WTC11 (cell line): ENCODE measurements around the gene FHOD1. TPM values are rescaled to one million over a fixed set of nuclear protein-coding genes. Genes with fewer than 3 reads are reported as not detected.

ENCODE experiments used
- AR ChIP-seq: fragments of 250-450 bp; sonication (Bioruptor Pico); IDR thresholded peaks from 2 replicates; pipeline ENCODE4 v1.9.0; 2021; ENCODE audit warnings: mild to moderate bottlenecking
- ARID4B ChIP-seq: sonication (generic); formaldehyde crosslinking; IDR thresholded peaks from 2 replicates; pipeline ENCODE4 v1.8.0; 2023; ENCODE audit warnings: missing genetic modification reagents, mild to moderate bottlenecking, borderline replicate concordance
- ATF6 ChIP-seq: sonication (generic); formaldehyde crosslinking; IDR thresholded peaks from 2 replicates; pipeline ENCODE4 v1.8.1; 2023; ENCODE audit warnings: mild to moderate bottlenecking, missing genetic modification reagents
- CREB1 ChIP-seq: sonication (generic); formaldehyde crosslinking; IDR thresholded peaks from 2 replicates; pipeline ENCODE4 v1.8.0; 2023; ENCODE audit warnings: mild to moderate bottlenecking, missing genetic modification reagents
- CREM ChIP-seq: sonication (generic); formaldehyde crosslinking; IDR thresholded peaks from 2 replicates; pipeline ENCODE4 v1.8.1; 2022; ENCODE audit warnings: mild to moderate bottlenecking, missing genetic modification reagents, moderate library complexity
- E2F1 ChIP-seq: sonication (generic); formaldehyde crosslinking; IDR thresholded peaks from 2 replicates; pipeline ENCODE4 v1.8.0; 2022; ENCODE audit warnings: mild to moderate bottlenecking, missing genetic modification reagents
- E2F5 ChIP-seq: sonication (generic); formaldehyde crosslinking; IDR thresholded peaks from 2 replicates; pipeline ENCODE4 v1.8.1; 2022; ENCODE audit warnings: mild to moderate bottlenecking, moderate library complexity, missing genetic modification reagents
- ELF4 ChIP-seq: sonication (generic); formaldehyde crosslinking; IDR thresholded peaks from 2 replicates; pipeline ENCODE4 v1.8.1; 2022; ENCODE audit warnings: low read depth, mild to moderate bottlenecking, moderate library complexity, missing genetic modification reagents
- ERG ChIP-seq: fragments of 250-450 bp; sonication (Bioruptor Pico); IDR thresholded peaks from 2 replicates; pipeline ENCODE4 v1.8.0; 2021; ENCODE audit warnings: mild to moderate bottlenecking
- FOXK1 ChIP-seq: sonication (generic); formaldehyde crosslinking; IDR thresholded peaks from 2 replicates; pipeline ENCODE4 v1.8.0; 2022; ENCODE audit warnings: mild to moderate bottlenecking, moderate library complexity, missing genetic modification reagents
- FOXP1 ChIP-seq: sonication (generic); formaldehyde crosslinking; IDR thresholded peaks from 2 replicates; pipeline ENCODE4 v1.8.0; 2022; ENCODE audit warnings: missing genetic modification reagents, mild to moderate bottlenecking, moderate library complexity, borderline replicate concordance
- GTF2I ChIP-seq: fragments of 250-450 bp; sonication (Bioruptor Pico); conservative IDR thresholded peaks from 2 replicates; pipeline ENCODE4 v1.4.0; 2021; ENCODE audit warnings: mild to moderate bottlenecking
- HMGA2 ChIP-seq: fragments of 250-450 bp; sonication (Bioruptor Pico); IDR thresholded peaks from 2 replicates; pipeline ENCODE4 v1.4.0; 2021; ENCODE audit warnings: mild to moderate bottlenecking, moderate library complexity
- JUN ChIP-seq: sonication (generic); formaldehyde crosslinking; IDR thresholded peaks from 2 replicates; pipeline ENCODE4 v1.8.0; 2023; ENCODE audit warnings: mild to moderate bottlenecking, missing genetic modification reagents
- MAX ChIP-seq: sonication (generic); formaldehyde crosslinking; IDR thresholded peaks from 2 replicates; pipeline ENCODE4 v1.8.0; 2022; ENCODE audit warnings: mild to moderate bottlenecking, missing genetic modification reagents
- MLX ChIP-seq: sonication (generic); formaldehyde crosslinking; IDR thresholded peaks from 2 replicates; pipeline ENCODE4 v1.8.1; 2023; ENCODE audit warnings: mild to moderate bottlenecking, missing genetic modification reagents, moderate library complexity
- MYBL2 ChIP-seq: sonication (generic); formaldehyde crosslinking; IDR thresholded peaks from 2 replicates; pipeline ENCODE4 v1.8.1; 2023; ENCODE audit warnings: mild to moderate bottlenecking, moderate library complexity, missing genetic modification reagents
- NR1H2 ChIP-seq: sonication (generic); formaldehyde crosslinking; IDR thresholded peaks from 2 replicates; pipeline ENCODE4 v1.9.0; 2021; ENCODE audit warnings: mild to moderate bottlenecking, moderate library complexity, missing genetic modification reagents
- PRRX2 ChIP-seq: fragments of 250-450 bp; sonication (Bioruptor Pico); IDR thresholded peaks from 2 replicates; pipeline ENCODE4 v1.8.0; 2021; ENCODE audit warnings: mild to moderate bottlenecking
- RELA ChIP-seq: sonication (generic); formaldehyde crosslinking; IDR thresholded peaks from 2 replicates; pipeline ENCODE4 v1.8.1; 2022; ENCODE audit warnings: missing genetic modification reagents, mild to moderate bottlenecking, borderline replicate concordance
- SMAD4 ChIP-seq: sonication (generic); formaldehyde crosslinking; IDR thresholded peaks from 2 replicates; pipeline ENCODE4 v1.8.0; 2022; ENCODE audit warnings: mild to moderate bottlenecking, missing genetic modification reagents
- TEAD1 ChIP-seq: sonication (generic); formaldehyde crosslinking; IDR thresholded peaks from 2 replicates; pipeline ENCODE4 v1.8.0; 2022; ENCODE audit warnings: mild to moderate bottlenecking, missing genetic modification reagents
- ZMAT4 ChIP-seq: fragments of 250-450 bp; sonication (Bioruptor Pico); IDR thresholded peaks from 2 replicates; pipeline ENCODE4 v1.9.0; 2021; ENCODE audit warnings: mild to moderate bottlenecking
- ZNF263 ChIP-seq: sonication (generic); formaldehyde crosslinking; IDR thresholded peaks from 2 replicates; pipeline ENCODE4 v1.8.1; 2022; ENCODE audit warnings: low read depth, mild to moderate bottlenecking, moderate library complexity, missing genetic modification reagents
- ZNF317 ChIP-seq: sonication (generic); formaldehyde crosslinking; IDR thresholded peaks from 2 replicates; pipeline ENCODE4 v1.8.1; 2023; ENCODE audit warnings: low read depth, mild to moderate bottlenecking, moderate library complexity, missing genetic modification reagents, borderline replicate concordance
- total RNA-seq: library from RNA; stranded (reverse); gene quantifications from 3 replicates; pipeline ENCODE4 v1.2.3, GENCODE V29; 2021

The FHOD1 gene
- total RNA-seq, 1 experiment from 2014 or later, result 81.3 TPM

GRCh38 chr16:67248401-67249177, 1.3 kb upstream of the FHOD1 start, which contains the start of gene SLC9A5 (continued):
- TF ChIP-seq E2F1 (CRISPR knock-in tag), result no peak
- peak; percentile 10; the same call in 1 of the 2 replicates for TF ChIP-seq ARID4B (CRISPR knock-in tag)
- TF ChIP-seq RELA (CRISPR knock-in tag), result no peak
- no peak for TF ChIP-seq JUN (CRISPR knock-in tag)
- no peak for TF ChIP-seq ERG (CRISPR knock-in tag)
- TF ChIP-seq MLX, result no peak
- no peak for TF ChIP-seq ZMAT4 (CRISPR knock-in tag)
- no peak for TF ChIP-seq SMAD4 (CRISPR knock-in tag)
- TF ChIP-seq ZNF263 (CRISPR knock-in tag), result no peak
- no peak for TF ChIP-seq NR1H2
- TF ChIP-seq CREM, result no peak
- 0 out of 2 replicates have a peak, but pooled peaks have one; percentile 25 for TF ChIP-seq FOXK1 (CRISPR knock-in tag)
- TF ChIP-seq PRRX2, result no peak
- TF ChIP-seq MAX, result no peak; the same call in 1 of the 2 replicates
- no peak for TF ChIP-seq ZNF317 (CRISPR knock-in tag)
- no peak for TF ChIP-seq ATF6
- TF ChIP-seq HMGA2 (CRISPR knock-in tag), result no peak
- TF ChIP-seq TEAD1 (CRISPR knock-in tag), result 0 out of 2 replicates have a peak, but pooled peaks have one; percentile 28
- no peak for TF ChIP-seq GTF2I (CRISPR knock-in tag)
- TF ChIP-seq E2F5 (CRISPR knock-in tag), result no peak
- TF ChIP-seq MYBL2 (CRISPR knock-in tag), result no peak; the same call in 1 of the 2 replicates
- TF ChIP-seq ELF4, result no peak
- TF ChIP-seq AR (CRISPR knock-in tag), result no peak
- no peak for TF ChIP-seq CREB1 (CRISPR knock-in tag)
- no peak for TF ChIP-seq FOXP1
